ENCODE results near the gene SRGAP3.

DNA sequence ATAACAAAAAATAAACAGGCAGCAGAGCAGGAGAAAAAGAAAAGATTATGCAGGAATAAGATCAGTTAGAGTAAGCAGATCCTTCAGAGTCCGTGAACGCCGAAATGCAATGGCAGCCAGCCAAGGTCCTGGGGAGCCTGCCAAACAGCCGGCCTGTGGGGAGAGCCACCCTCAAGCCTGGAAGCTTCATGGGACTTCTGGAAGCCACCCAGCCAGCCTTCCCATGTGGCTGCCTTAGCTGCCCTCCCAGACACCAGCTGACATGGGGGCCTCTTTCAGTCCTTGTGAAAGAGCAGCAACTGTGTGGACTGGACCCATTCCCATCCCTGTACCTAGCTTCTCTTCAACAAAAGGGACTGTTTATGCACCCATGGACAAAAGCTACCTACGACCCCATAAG is 221.3 kb downstream of the SRGAP3 start:
- TF ChIP-seq, protein P1, sequence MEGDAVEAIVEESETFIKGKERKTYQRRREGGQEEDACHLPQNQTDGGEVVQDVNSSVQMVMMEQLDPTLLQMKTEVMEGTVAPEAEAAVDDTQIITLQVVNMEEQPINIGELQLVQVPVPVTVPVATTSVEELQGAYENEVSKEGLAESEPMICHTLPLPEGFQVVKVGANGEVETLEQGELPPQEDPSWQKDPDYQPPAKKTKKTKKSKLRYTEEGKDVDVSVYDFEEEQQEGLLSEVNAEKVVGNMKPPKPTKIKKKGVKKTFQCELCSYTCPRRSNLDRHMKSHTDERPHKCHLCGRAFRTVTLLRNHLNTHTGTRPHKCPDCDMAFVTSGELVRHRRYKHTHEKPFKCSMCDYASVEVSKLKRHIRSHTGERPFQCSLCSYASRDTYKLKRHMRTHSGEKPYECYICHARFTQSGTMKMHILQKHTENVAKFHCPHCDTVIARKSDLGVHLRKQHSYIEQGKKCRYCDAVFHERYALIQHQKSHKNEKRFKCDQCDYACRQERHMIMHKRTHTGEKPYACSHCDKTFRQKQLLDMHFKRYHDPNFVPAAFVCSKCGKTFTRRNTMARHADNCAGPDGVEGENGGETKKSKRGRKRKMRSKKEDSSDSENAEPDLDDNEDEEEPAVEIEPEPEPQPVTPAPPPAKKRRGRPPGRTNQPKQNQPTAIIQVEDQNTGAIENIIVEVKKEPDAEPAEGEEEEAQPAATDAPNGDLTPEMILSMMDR (IDR thresholded peaks at IDR 0.05) = no peak
- TF ChIP-seq TP53 (CRISPR knock-in tag; IDR thresholded peaks at IDR 0.05) (no peak), NFATC4 (CRISPR knock-in tag; IDR thresholded peaks at IDR 0.05) (no peak), TEAD4 (CRISPR knock-in tag; IDR thresholded peaks at IDR 0.05) (no peak), MYBL2 (CRISPR knock-in tag; IDR thresholded peaks at IDR 0.05) (no peak), NR1H2 (CRISPR knock-in tag; IDR thresholded peaks at IDR 0.05) (no peak), KAT7 (CRISPR knock-in tag; IDR thresholded peaks at IDR 0.05; ENCODE audit: borderline replicate concordance) (no peak), NFYB (CRISPR knock-in tag; conservative IDR thresholded peaks at IDR 0.05; ENCODE audit: low read depth) (no peak), JUN (CRISPR knock-in tag; IDR thresholded peaks at IDR 0.05) (no peak)
- TF ChIP-seq, protein P2, sequence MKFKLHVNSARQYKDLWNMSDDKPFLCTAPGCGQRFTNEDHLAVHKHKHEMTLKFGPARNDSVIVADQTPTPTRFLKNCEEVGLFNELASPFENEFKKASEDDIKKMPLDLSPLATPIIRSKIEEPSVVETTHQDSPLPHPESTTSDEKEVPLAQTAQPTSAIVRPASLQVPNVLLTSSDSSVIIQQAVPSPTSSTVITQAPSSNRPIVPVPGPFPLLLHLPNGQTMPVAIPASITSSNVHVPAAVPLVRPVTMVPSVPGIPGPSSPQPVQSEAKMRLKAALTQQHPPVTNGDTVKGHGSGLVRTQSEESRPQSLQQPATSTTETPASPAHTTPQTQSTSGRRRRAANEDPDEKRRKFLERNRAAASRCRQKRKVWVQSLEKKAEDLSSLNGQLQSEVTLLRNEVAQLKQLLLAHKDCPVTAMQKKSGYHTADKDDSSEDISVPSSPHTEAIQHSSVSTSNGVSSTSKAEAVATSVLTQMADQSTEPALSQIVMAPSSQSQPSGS (CRISPR knock-in tag; IDR thresholded peaks at IDR 0.05; ENCODE audit: borderline replicate concordance, low read depth) = no peak
- TF ChIP-seq, protein P3, sequence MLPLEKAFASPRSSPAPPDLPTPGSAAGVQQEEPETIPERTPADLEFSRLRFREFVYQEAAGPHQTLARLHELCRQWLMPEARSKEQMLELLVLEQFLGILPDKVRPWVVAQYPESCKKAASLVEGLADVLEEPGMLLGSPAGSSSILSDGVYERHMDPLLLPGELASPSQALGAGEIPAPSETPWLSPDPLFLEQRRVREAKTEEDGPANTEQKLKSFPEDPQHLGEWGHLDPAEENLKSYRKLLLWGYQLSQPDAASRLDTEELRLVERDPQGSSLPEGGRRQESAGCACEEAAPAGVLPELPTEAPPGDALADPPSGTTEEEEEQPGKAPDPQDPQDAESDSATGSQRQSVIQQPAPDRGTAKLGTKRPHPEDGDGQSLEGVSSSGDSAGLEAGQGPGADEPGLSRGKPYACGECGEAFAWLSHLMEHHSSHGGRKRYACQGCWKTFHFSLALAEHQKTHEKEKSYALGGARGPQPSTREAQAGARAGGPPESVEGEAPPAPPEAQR (CRISPR knock-in tag; IDR thresholded peaks at IDR 0.05) = no peak
- TF ChIP-seq, protein P4, sequence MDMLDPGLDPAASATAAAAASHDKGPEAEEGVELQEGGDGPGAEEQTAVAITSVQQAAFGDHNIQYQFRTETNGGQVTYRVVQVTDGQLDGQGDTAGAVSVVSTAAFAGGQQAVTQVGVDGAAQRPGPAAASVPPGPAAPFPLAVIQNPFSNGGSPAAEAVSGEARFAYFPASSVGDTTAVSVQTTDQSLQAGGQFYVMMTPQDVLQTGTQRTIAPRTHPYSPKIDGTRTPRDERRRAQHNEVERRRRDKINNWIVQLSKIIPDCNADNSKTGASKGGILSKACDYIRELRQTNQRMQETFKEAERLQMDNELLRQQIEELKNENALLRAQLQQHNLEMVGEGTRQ (CRISPR knock-in tag; IDR thresholded peaks at IDR 0.05) = no peak

Data from WTC11 (cell line).